Pancreas (tissue), 10 donors: ENCODE results near the gene TLE2. TPM values are rescaled to one million over a fixed set of nuclear protein-coding genes. Genes with fewer than 3 reads are reported as not detected.
A peak's percentile ranks its signal among the peaks of the same experiment; 100 is the strongest.

Experiments used
- ATAC-seq, 4 donors: fragments of 200-7000 bp; cut with Tn5 transposase; one replicate each; pipeline versions ENCODE4 v1.8.0 to v1.9.1; 2020; ENCODE audit warnings: mild to moderate bottlenecking in 4 of 4, moderate library complexity in 4 of 4
- DNase-seq, 6 donors: peaks; one replicate each; pipeline ENCODE4 v3.0.0-alpha.2; 2020
- FAIRE-seq: peaks from 2 replicates; lab custom pipeline; 2012; peaks lifted over from hg19 to GRCh38; lab: Jason Lieb, UNC
- H3K27ac ChIP-seq, 4 donors: fragments of 200-600 bp; sonication (generic); 1 replicate in 3 of 4; 2 replicates in 1 of 4; pipeline versions ENCODE4 v1.5.0 to v1.8.0; 2020
- H3K27me3 ChIP-seq, 4 donors: fragments of 200-600 bp; one replicate each; pipeline ENCODE4 v1.8.0; 2021
- H3K36me3 ChIP-seq, 3 donors: fragments of 200-600 bp; sonication (generic) in 1 of 3; one replicate each; pipeline versions ENCODE4 v1.5.0 to v1.8.0; 2020 to 2021
- H3K4me1 ChIP-seq, 3 donors: fragments of 200-600 bp; one replicate each; pipeline ENCODE4 v1.8.0; 2021
- H3K4me3 ChIP-seq, 4 donors: fragments of 200-600 bp; sonication (generic) in 2 of 4; one replicate each; pipeline versions ENCODE4 v1.5.0 to v1.8.0; 2020 to 2021
- H3K9me3 ChIP-seq, 4 donors: fragments of 200-600 bp; one replicate each; pipeline ENCODE4 v1.8.0; 2021
- WGBS, 2 donors: extraction: QIAGEN DNeasy Blood & Tissue Kit; methylation state at CpG; one replicate each; pipeline ENCODE4 v1.1.7; 2013; 5-methylcytosine and 5-hydroxymethylcytosine counted together
- intact Hi-C, 3 donors: fragments of 100-400 bp; cut with DNase I; formaldehyde crosslinking; loops; one replicate each; pipeline versions ENCODE4 v1.11.1 to v1.14.2; 2022
- polyA plus RNA-seq, 2 donors: library from polyadenylated mRNA; stranded (reverse); fragments of 200-250 nt; gene quantifications; one replicate each; pipeline ENCODE4 v1.2.3, GENCODE V29; 2013
- total RNA-seq, 6 donors: library from RNA; stranded (reverse); fragmentation: NEBNext Ultra II Directional in 4 of 6; extraction: Animal tissue kit (Norgen Biotek cat#: 25700) in 4 of 6; gene quantifications; one replicate each; pipeline versions ENCODE4 v1.2.1 to v1.2.4, GENCODE V29; 2021 to 2023
- TF ChIP-seq, protein P1 (sequence below), 4 donors: fragments of 200-600 bp; sonication (generic) in 3 of 4; IDR thresholded peaks; one replicate each; pipeline versions ENCODE4 v1.5.0 to v1.8.0; 2021; ENCODE audit warnings: antibody characterized with exemption in 4 of 4
- donor health status: healthy with polysubstance abuse.
- donor health status: DM: no; HTN: no; CAD: no; lungs with moderate emphysema.
- donor health status: DM: no; HTN: no; CAD: no.
- donor health status: control.
- donor health status: control.
- donor health status: Bipolar disorder and iron deficiency.
- donor health status: DM: yes; HTN: yes; CAD: no.
- donor health status: DM: no; HTN: no; CAD: no.
- donor health status: DM: no; HTN: no; CAD: no.
- donor health status: DM: yes; HTN: yes; CAD: no.

The TLE2 gene
- total and polyA plus RNA-seq, 8 donors, result 16.4 to 81.9 (median 23.3) TPM

DNA sequence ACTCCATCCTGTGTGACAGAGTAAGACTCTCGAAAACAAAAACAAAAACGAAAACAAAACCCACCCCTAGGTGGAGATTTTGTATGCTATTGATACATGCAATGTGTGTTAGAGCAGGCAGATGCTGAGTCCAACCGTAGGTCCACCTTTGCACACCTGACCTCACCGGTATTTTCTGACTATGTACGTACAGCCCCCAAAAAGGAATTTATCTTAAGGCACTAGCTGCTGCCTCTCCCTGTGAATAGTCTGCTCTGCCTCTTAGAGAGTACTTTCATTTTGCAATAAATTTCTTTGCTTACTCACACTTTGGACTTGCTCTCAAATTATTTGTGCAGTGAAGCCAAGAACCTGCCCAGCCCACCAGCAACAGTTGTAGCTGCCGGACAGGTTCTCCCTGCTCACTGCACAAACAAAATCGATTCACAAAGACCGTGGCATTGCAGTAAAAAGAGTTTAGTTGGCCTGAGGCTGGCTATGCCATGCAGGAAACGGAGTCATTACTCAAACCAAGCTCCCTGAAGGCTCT, 76.1 kb downstream of the TLE2 start:
- 8 to 9% methylated on average over 9 of the region's 9 CpGs for WGBS, 2 donors
- Histone ChIP-seq H3K27ac (peak overlapping the region; percentile 77 to 90 (median 87)), H3K4me3 (peak overlapping the region in 2 of 4 donors; percentile 13 to 35), H3K9me3 (no peaks in the 10 kb centered on the region), H3K36me3 (no peaks in the 10 kb centered on the region), H3K4me1 (peaks cover 7 to 19% (median 16%) of the 10 kb centered on the region in 3 donors), H3K27me3 (no peaks in the 10 kb centered on the region)
- TF ChIP-seq, protein P1, sequence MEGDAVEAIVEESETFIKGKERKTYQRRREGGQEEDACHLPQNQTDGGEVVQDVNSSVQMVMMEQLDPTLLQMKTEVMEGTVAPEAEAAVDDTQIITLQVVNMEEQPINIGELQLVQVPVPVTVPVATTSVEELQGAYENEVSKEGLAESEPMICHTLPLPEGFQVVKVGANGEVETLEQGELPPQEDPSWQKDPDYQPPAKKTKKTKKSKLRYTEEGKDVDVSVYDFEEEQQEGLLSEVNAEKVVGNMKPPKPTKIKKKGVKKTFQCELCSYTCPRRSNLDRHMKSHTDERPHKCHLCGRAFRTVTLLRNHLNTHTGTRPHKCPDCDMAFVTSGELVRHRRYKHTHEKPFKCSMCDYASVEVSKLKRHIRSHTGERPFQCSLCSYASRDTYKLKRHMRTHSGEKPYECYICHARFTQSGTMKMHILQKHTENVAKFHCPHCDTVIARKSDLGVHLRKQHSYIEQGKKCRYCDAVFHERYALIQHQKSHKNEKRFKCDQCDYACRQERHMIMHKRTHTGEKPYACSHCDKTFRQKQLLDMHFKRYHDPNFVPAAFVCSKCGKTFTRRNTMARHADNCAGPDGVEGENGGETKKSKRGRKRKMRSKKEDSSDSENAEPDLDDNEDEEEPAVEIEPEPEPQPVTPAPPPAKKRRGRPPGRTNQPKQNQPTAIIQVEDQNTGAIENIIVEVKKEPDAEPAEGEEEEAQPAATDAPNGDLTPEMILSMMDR (IDR thresholded peaks at IDR 0.05), result no peak
- ATAC-seq, result peak; percentile 33 to 64 (median 46)
- peak; percentile 23 for FAIRE-seq
- intact Hi-C loops, result loop anchor here in 1 of 3 donors (10.0 kb wide), 1 partner anchor 212 kb away; no protein-coding TSS in a partner anchor
- peak in 5 of 6 donors; percentile 77 to 88 (median 85) for DNase-seq

DNA sequence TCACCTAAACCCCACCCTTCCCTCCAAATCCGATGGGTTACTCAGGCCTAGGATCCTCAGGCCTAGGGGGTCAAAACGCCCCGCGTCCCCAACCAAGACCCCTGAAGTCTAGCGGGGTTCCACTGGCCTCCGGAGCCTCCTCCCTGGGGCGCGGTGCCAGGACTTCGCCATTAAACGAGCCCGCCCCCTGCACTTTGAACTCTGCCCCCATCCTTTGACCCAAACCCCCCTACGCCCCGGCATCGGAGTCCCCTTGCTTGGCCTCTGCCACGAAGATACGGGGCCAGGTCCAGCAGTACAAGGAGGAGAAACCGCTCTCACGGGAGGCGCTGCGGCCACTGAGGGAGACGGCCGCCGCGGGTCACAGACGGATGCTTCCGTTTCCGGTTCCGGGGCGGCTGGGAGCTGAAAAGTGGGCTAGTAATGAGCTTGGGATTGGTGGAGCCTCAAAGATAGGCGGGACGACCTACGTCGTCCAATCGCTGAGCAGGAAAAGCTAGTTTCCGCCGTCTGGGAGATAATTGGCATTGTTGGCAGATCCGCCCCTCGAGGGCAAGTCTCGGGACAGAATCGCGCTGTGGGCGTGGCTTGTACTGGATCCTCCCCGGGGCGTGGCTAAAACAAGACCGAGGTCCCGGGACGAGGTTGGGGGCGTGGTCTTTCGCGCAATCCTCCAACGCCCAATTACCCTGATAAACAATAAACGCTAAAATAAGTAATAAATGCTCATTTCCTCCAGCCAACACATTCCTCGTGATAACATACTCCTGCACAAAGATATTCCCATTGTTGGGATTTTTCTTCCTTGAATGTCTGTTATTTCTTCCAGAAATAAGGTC, 78.6 kb downstream of the TLE2 start:
- WGBS, 2 donors, result 0% methylated on average over 53 of the region's 53 CpGs
- H3K27ac ChIP-seq, result peak overlapping the region; percentile 82 to 95 (median 91)
- H3K27me3 ChIP-seq, result no peaks in the 10 kb centered on the region
- peak overlapping the region; percentile 43 to 82 (median 66) for H3K4me3 ChIP-seq
- DNase-seq (peak; percentile 100), FAIRE-seq (peak; percentile 98), ATAC-seq (peak; percentile 88 to 94 (median 92))
- TF ChIP-seq, protein P1 (IDR thresholded peaks at IDR 0.05), result no peak
- peaks cover 11 to 19% (median 16%) of the 10 kb centered on the region in 3 donors for H3K4me1 ChIP-seq
- H3K9me3 ChIP-seq, result no peaks in the 10 kb centered on the region
- no peaks in the 10 kb centered on the region for H3K36me3 ChIP-seq
- intact Hi-C loops, result loop anchor here in 1 of 3 donors (10.0 kb wide), 1 partner anchor 214 kb away; no protein-coding TSS in a partner anchor

DNA sequence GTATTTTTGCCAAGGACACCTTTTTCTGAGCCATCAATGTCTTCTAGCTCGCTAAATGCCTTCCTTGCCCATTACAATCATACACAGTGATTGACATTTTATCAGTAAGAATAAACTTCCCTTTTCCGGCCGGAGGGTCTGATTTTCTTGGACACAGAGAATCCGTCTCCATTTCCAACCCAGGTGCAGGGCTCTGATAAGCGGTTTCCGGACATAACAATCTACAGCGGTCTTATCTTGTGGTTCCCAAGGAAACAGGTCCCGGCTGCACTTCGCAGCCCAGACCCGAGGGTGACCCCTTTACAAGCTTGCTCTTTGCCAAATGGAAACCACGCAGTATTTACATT, 79.2 kb downstream of the TLE2 start:
- no peaks in the 10 kb centered on the region for H3K9me3 ChIP-seq
- peaks cover 11 to 19% (median 16%) of the 10 kb centered on the region in 3 donors for H3K4me1 ChIP-seq
- DNase-seq (peak in 1 of 6 donors; percentile 46), ATAC-seq (peak; percentile 7 to 29 (median 18)), FAIRE-seq (no peak)
- peak overlapping the region; percentile 43 to 82 (median 66) for H3K4me3 ChIP-seq
- peak overlapping the region; percentile 82 to 95 (median 91) for H3K27ac ChIP-seq
- H3K36me3 ChIP-seq, result no peaks in the 10 kb centered on the region
- H3K27me3 ChIP-seq, result no peaks in the 10 kb centered on the region
- WGBS, 2 donors, result 0% methylated on average over 11 of the region's 11 CpGs
- TF ChIP-seq, protein P1 (IDR thresholded peaks at IDR 0.05), result no peak
- intact Hi-C loops, result loop anchor here in 1 of 3 donors (10.0 kb wide), 1 partner anchor 215 kb away; no protein-coding TSS in a partner anchor

Other genes with a start within 250 kb of the TLE2 start
- 10 to 100 TPM; 19.4 to 31.5 (median 23.5) TPM for gene SGTA, start 246.0 kb downstream of the TLE2 start, total RNA-seq
- 10 to 100 TPM; 42.7 to 49.6 TPM for gene SGTA, start 246.0 kb downstream of the TLE2 start, polyA plus RNA-seq
- gene THOP1, start 243.8 kb downstream of the TLE2 start, total RNA-seq, result 10 to 100 TPM; 11.6 to 21.3 (median 18.6) TPM
- gene THOP1, start 243.8 kb downstream of the TLE2 start, polyA plus RNA-seq, result 100 to 1,000 TPM in 1 of 2 donors, 10 to 100 TPM in 1; 79.6 to 124 TPM
- 1 to 10 TPM; 2.6 to 4.2 (median 3.4) TPM for gene ZNF554, start 209.4 kb downstream of the TLE2 start, total RNA-seq
- gene ZNF554, start 209.4 kb downstream of the TLE2 start, polyA plus RNA-seq, result 1 to 10 TPM; 5.2 TPM
- gene ZNF555, start 187.8 kb downstream of the TLE2 start, total RNA-seq, result 1 to 10 TPM; 3.0 to 6.0 (median 3.8) TPM
- 1 to 10 TPM in 1 of 2 donors, under 1 TPM in 1; 0.68 to 2.1 TPM for gene ZNF555, start 187.8 kb downstream of the TLE2 start, polyA plus RNA-seq
- gene ZNF556, start 161.9 kb downstream of the TLE2 start, total RNA-seq, result under 1 TPM in 2 of 6 donors, not detected in 4; 0.19 to 0.91 TPM
- not detected for gene ZNF556, start 161.9 kb downstream of the TLE2 start, polyA plus RNA-seq
- 1 to 10 TPM; 1.6 to 3.0 (median 2.0) TPM for gene ZNF57, start 128.4 kb downstream of the TLE2 start, total RNA-seq
- gene ZNF57, start 128.4 kb downstream of the TLE2 start, polyA plus RNA-seq, result 1 to 10 TPM; 2.1 to 2.4 TPM
- gene ZNF77, start 84.3 kb downstream of the TLE2 start, total RNA-seq, result 1 to 10 TPM; 1.3 to 2.6 (median 1.7) TPM
- 1 to 10 TPM; 2.7 to 3.4 TPM for gene ZNF77, start 84.3 kb downstream of the TLE2 start, polyA plus RNA-seq
- gene TLE6, start 51.7 kb downstream of the TLE2 start, total RNA-seq, result 1 to 10 TPM in 4 of 6 donors, under 1 TPM in 2; 0.97 to 1.6 (median 1.1) TPM
- gene TLE6, start 51.7 kb downstream of the TLE2 start, polyA plus RNA-seq, result 1 to 10 TPM; 6.7 to 8.5 TPM
- gene TLE5, start 33.2 kb upstream of the TLE2 start, total RNA-seq, result 100 to 1,000 TPM; 165 to 250 (median 204) TPM
- 100 to 1,000 TPM; 539 to 573 TPM for gene TLE5, start 33.2 kb upstream of the TLE2 start, polyA plus RNA-seq
- 10 to 100 TPM; 17.4 to 28.0 (median 23.6) TPM for gene GNA11, start 65.1 kb upstream of the TLE2 start, total RNA-seq
- gene GNA11, start 65.1 kb upstream of the TLE2 start, polyA plus RNA-seq, result 10 to 100 TPM; 25.6 to 28.4 TPM
- 1 to 10 TPM in 3 of 6 donors, under 1 TPM in 3; 0.19 to 3.0 (median 0.83) TPM for gene GNA15, start 106.8 kb upstream of the TLE2 start, total RNA-seq
- gene GNA15, start 106.8 kb upstream of the TLE2 start, polyA plus RNA-seq, result 1 to 10 TPM; 1.3 to 2.4 TPM
- gene S1PR4, start 149.5 kb upstream of the TLE2 start, total RNA-seq, result 1 to 10 TPM in 1 of 6 donors, under 1 TPM in 3, not detected in 2; 0.67 to 1.1 (median 0.90) TPM
- 1 to 10 TPM in 1 of 2 donors, under 1 TPM in 1; 0.23 to 1.1 TPM for gene S1PR4, start 149.5 kb upstream of the TLE2 start, polyA plus RNA-seq
- gene NCLN, start 156.7 kb upstream of the TLE2 start, total RNA-seq, result 10 to 100 TPM; 34.0 to 68.1 (median 42.3) TPM
- 10 to 100 TPM; 63.1 to 66.8 TPM for gene NCLN, start 156.7 kb upstream of the TLE2 start, polyA plus RNA-seq
- gene CELF5, start 195.4 kb upstream of the TLE2 start, total RNA-seq, result 1 to 10 TPM in 2 of 6 donors, under 1 TPM in 4; 0.47 to 1.6 (median 0.65) TPM
- 1 to 10 TPM in 1 of 2 donors, under 1 TPM in 1; 0.30 to 1.2 TPM for gene CELF5, start 195.4 kb upstream of the TLE2 start, polyA plus RNA-seq